ENCODE results near the gene TTC3. TPM values are rescaled to one million over a fixed set of nuclear protein-coding genes. Genes with fewer than 3 reads are reported as not detected.

Gene TTC3
- total and polyA plus RNA-seq, 10 of the 15 experiments (the other 5 are each of a cell fraction or from before 2014, with no cell fraction given): 23.1 to 94.9 (median 72.7) TPM

GRCh38 chr21:37182222-37182621 lies 109.2 kb downstream of the TTC3 start:
- POLR2A ChIA-PET: no interaction called here
- intact Hi-C loops (cut with micrococcal nuclease; ENCODE audit: unreplicated experiment) (no loop called here), in situ Hi-C loops (cut with MboI) (no loop called here)
- no peak for ATAC-seq
- FAIRE-seq: no peak
- no peak for DNase-seq (ENCODE audit: low read depth, low spot score)
- 0 out of 2 replicates have a peak, but pooled peaks cover 5% of the 10 kb centered on the region for H3K4me1 ChIP-seq (ENCODE audit: control insufficient read depth, insufficient read depth, low read length)
- H2AFZ ChIP-seq (ENCODE audit: control insufficient read depth, low read depth, low read length): no peak overlapping the region
- H3K4me3 ChIP-seq: no peak overlapping the region
- H3K27ac ChIP-seq (ENCODE audit: control insufficient read depth, insufficient read depth): no peak overlapping the region
- H4K20me1 ChIP-seq (ENCODE audit: control insufficient read depth, insufficient read depth): no peaks in the 10 kb centered on the region
- H3K4me2 ChIP-seq (ENCODE audit: control insufficient read depth, insufficient read depth): no peak overlapping the region
- no peaks in the 10 kb centered on the region for H3K79me2 ChIP-seq (ENCODE audit: control insufficient read depth, insufficient read depth, low read length)
- SMC1A ChIA-PET (ENCODE audit: uncharacterized antibody, unreplicated experiment): no interaction called here
- H3K27me3 ChIP-seq (replicated peaks in 1 of 2; ENCODE audit: control insufficient read depth in 2 of 2, insufficient read depth in 2 of 2, low read length in 1 of 2): no peaks in the 10 kb centered on the region
- no peak overlapping the region for H3K9ac ChIP-seq (ENCODE audit: control insufficient read depth, insufficient read depth, low read length)
- RAD21 ChIA-PET (ENCODE audit: unreplicated experiment): no interaction called here
- no TSS peak for BruUV-seq (replicated peaks)
- H3K36me3 ChIP-seq (ENCODE audit: control insufficient read depth in 2 of 2, insufficient read depth in 2 of 2, low read length in 1 of 2): peaks cover 0 to 3% of the 10 kb centered on the region in 2 experiments
- WGBS (ENCODE audit: insufficient coverage, insufficient replicate concordance, low lambda C conversion rate, missing lambda C conversion rate): 97% methylated on average over 6 of the region's 6 CpGs
- H3K9me3 ChIP-seq (replicated peaks; ENCODE audit: control insufficient read depth, insufficient read depth, low read length): no peaks in the 10 kb centered on the region
- CTCF ChIA-PET: no interaction called here
- no peak for TF ChIP-seq STAT1 (conservative IDR thresholded peaks at IDR 0.05)
- no peak for TF ChIP-seq SP1 (IDR thresholded peaks at IDR 0.05; ENCODE audit: low read depth, low read length)
- no peak for TF ChIP-seq POLR2AphosphoS5 (IDR thresholded peaks at IDR 0.05; ENCODE audit: low read length)
- no peak for TF ChIP-seq POU2F2 (IDR thresholded peaks at IDR 0.05; ENCODE audit: borderline replicate concordance, low read depth, low read length)
- TF ChIP-seq EP300 (IDR thresholded peaks at IDR 0.05; ENCODE audit: borderline replicate concordance in 1 of 2, control insufficient read depth in 1 of 2, low read depth in 2 of 2, low read length in 2 of 2): no peak
- TF ChIP-seq E2F4 (IDR thresholded peaks at IDR 0.05; ENCODE audit: low read depth, low read length): no peak
- TF ChIP-seq CREB1 (IDR thresholded peaks at IDR 0.05; ENCODE audit: low read depth): no peak
- no peak for TF ChIP-seq TCF12 (IDR thresholded peaks at IDR 0.05; ENCODE audit: low read depth, low read length)
- no peak for TF ChIP-seq ZBTB4 (CRISPR knock-in tag; IDR thresholded peaks at IDR 0.05)
- no peak for TF ChIP-seq SPI1 (IDR thresholded peaks at IDR 0.05; ENCODE audit: borderline replicate concordance, insufficient read depth, low read depth, low read length)
- no peak for TF ChIP-seq SREBF1 (IDR thresholded peaks at IDR 0.05; ENCODE audit: low read length)
- no peak for TF ChIP-seq ZBED1 (IDR thresholded peaks at IDR 0.05; ENCODE audit: borderline replicate concordance)
- TF ChIP-seq EGR1 (IDR thresholded peaks at IDR 0.05; ENCODE audit: borderline replicate concordance in 1 of 2, low read depth in 2 of 2, low read length in 2 of 2): no peak
- TF ChIP-seq PAX5 (IDR thresholded peaks at IDR 0.05; ENCODE audit: borderline replicate concordance, low read depth, low read length): no peak
- no peak for TF ChIP-seq TCF7 (IDR thresholded peaks at IDR 0.05; ENCODE audit: borderline replicate concordance)
- TF ChIP-seq, protein P1, sequence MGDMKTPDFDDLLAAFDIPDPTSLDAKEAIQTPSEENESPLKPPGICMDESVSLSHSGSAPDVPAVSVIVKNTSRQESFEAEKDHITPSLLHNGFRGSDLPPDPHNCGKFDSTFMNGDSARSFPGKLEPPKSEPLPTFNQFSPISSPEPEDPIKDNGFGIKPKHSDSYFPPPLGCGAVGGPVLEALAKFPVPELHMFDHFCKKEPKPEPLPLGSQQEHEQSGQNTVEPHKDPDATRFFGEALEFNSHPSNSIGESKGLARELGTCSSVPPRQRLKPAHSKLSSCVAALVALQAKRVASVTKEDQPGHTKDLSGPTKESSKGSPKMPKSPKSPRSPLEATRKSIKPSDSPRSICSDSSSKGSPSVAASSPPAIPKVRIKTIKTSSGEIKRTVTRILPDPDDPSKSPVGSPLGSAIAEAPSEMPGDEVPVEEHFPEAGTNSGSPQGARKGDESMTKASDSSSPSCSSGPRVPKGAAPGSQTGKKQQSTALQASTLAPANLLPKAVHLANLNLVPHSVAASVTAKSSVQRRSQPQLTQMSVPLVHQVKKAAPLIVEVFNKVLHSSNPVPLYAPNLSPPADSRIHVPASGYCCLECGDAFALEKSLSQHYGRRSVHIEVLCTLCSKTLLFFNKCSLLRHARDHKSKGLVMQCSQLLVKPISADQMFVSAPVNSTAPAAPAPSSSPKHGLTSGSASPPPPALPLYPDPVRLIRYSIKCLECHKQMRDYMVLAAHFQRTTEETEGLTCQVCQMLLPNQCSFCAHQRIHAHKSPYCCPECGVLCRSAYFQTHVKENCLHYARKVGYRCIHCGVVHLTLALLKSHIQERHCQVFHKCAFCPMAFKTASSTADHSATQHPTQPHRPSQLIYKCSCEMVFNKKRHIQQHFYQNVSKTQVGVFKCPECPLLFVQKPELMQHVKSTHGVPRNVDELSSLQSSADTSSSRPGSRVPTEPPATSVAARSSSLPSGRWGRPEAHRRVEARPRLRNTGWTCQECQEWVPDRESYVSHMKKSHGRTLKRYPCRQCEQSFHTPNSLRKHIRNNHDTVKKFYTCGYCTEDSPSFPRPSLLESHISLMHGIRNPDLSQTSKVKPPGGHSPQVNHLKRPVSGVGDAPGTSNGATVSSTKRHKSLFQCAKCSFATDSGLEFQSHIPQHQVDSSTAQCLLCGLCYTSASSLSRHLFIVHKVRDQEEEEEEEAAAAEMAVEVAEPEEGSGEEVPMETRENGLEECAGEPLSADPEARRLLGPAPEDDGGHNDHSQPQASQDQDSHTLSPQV (IDR thresholded peaks at IDR 0.05): no peak
- TF ChIP-seq USF2 (IDR thresholded peaks at IDR 0.05; ENCODE audit: borderline replicate concordance, low read depth, low read length): no peak

Data from GM12878 (cell line).